OCI-LY7 (cell line): ENCODE data around the gene MACROD2. TPM values are rescaled to one million over a fixed set of nuclear protein-coding genes. Genes with fewer than 3 reads are reported as not detected.

Source experiments
- BruUV-seq: library from RNA; stranded (reverse); fragments of 400-500 nt; replicated peaks from 2 replicates; lab custom pipeline; 2021; lab: Mats Ljungman, UMichigan
- CTCF ChIA-PET: fragments of 300-600 bp; sonication (Branson Sonifier 250); formaldehyde crosslinking; loops from one replicate; lab custom pipeline; 2022; ENCODE audit warnings: antibody characterized with exemption; ENCODE audit not compliant: unreplicated experiment; lab: Charles Lee
- POLR2A ChIA-PET: fragments of 300-600 bp; sonication (Branson Sonifier 250); formaldehyde crosslinking; loops from one replicate; lab custom pipeline; 2022; ENCODE audit warnings: antibody characterized with exemption; lab: Charles Lee
- DNase-seq: peaks from one replicate; pipeline ENCODE4 v3.0.0-alpha.2; 2015; ENCODE audit warnings: low spot score
- H2AFZ ChIP-seq: fragments of 200-600 bp; sonication (generic), shearing (Covaris generic); 2 replicates; pipeline ENCODE4 v1.6.1; 2014; ENCODE audit warnings: mild to moderate bottlenecking, antibody characterized with exemption, low read length, moderate library complexity
- H3K27ac ChIP-seq: fragments of 200-600 bp; sonication (generic); 2 replicates; pipeline ENCODE4 v1.5.1; 2014; ENCODE audit warnings: mixed run types, low read depth, mild to moderate bottlenecking, moderate library complexity, low read length, inconsistent platforms; ENCODE audit not compliant: poor library complexity, severe bottlenecking
- H3K36me3 ChIP-seq: fragments of 200-600 bp; sonication (generic); 2 replicates; pipeline ENCODE4 v1.6.1; 2014; ENCODE audit warnings: mild to moderate bottlenecking, antibody characterized with exemption, low read length, moderate library complexity, mixed read lengths; ENCODE audit not compliant: insufficient read depth
- H3K4me1 ChIP-seq: fragments of 200-600 bp; sonication (generic); 2 replicates; pipeline ENCODE4 v1.5.1; 2014; ENCODE audit warnings: mild to moderate bottlenecking, low read length; ENCODE audit not compliant: insufficient read depth, poor library complexity, severe bottlenecking
- H3K4me2 ChIP-seq: fragments of 200-600 bp; sonication (generic); 2 replicates; pipeline ENCODE4 v1.6.1; 2014; ENCODE audit warnings: mild to moderate bottlenecking, low read length
- H3K4me3 ChIP-seq: fragments of 200-600 bp; sonication (generic); 2 replicates; pipeline ENCODE4 v1.5.1; 2014; ENCODE audit warnings: mild to moderate bottlenecking, low read depth, low read length; ENCODE audit not compliant: poor library complexity, severe bottlenecking
- H3K79me2 ChIP-seq: fragments of 200-600 bp; sonication (generic); 2 replicates; pipeline ENCODE4 v1.6.1; 2016; ENCODE audit warnings: low read depth, mild to moderate bottlenecking, low read length, moderate library complexity, mixed read lengths; ENCODE audit not compliant: insufficient read depth
- H3K9me2 ChIP-seq: fragments of 200-600 bp; sonication (generic); 2 replicates; pipeline ENCODE4 v1.6.1; 2016; ENCODE audit warnings: mild to moderate bottlenecking, low read length, mixed read lengths; ENCODE audit not compliant: insufficient read depth
- H3K9me3 ChIP-seq: fragments of 200-600 bp; sonication (generic); 2 replicates; pipeline ENCODE4 v1.6.1; 2014; ENCODE audit warnings: mild to moderate bottlenecking, mixed run types, low read length, mixed read lengths
- H4K20me1 ChIP-seq: fragments of 200-600 bp; sonication (generic); 2 replicates; pipeline ENCODE4 v1.6.1; 2014; ENCODE audit warnings: mild to moderate bottlenecking, antibody characterized with exemption, low read length, moderate library complexity, mixed read lengths; ENCODE audit not compliant: insufficient read depth
- EZH2phosphoT487 ChIP-seq: fragments of 200-600 bp; sonication (generic); IDR thresholded peaks from 2 replicates; pipeline ENCODE4 v1.6.1; 2018; ENCODE audit warnings: low read depth, borderline replicate concordance, mild to moderate bottlenecking, mixed run types, antibody characterized with exemption, low read length, moderate library complexity, mixed read lengths
- intact Hi-C: fragments of 100-400 bp; cut with micrococcal nuclease; formaldehyde crosslinking; loops from one replicate; pipeline ENCODE4 v1.10.0; 2022; ENCODE audit not compliant: unreplicated experiment
- total RNA-seq, 2 experiments: library from RNA; depleted of rRNA in 1 of 2; stranded (reverse); fragments of >200 nt in 1 of 2; shearing (Covaris generic) in 1 of 2; gene quantifications; 2 replicates each; pipeline ENCODE4 v1.2.3, GENCODE V29; 2014 to 2022
- TF ChIP-seq, protein P1 (sequence below): fragments of 200-600 bp; sonication (generic); conservative IDR thresholded peaks from 2 replicates; pipeline ENCODE4 v1.5.1; 2014; ENCODE audit warnings: mild to moderate bottlenecking, antibody characterized with exemption, low read length, moderate library complexity, mixed read lengths

The MACROD2 gene
- total RNA-seq, 2 experiments from 2014 or later: 0.09 to 4.5 TPM

DNA sequence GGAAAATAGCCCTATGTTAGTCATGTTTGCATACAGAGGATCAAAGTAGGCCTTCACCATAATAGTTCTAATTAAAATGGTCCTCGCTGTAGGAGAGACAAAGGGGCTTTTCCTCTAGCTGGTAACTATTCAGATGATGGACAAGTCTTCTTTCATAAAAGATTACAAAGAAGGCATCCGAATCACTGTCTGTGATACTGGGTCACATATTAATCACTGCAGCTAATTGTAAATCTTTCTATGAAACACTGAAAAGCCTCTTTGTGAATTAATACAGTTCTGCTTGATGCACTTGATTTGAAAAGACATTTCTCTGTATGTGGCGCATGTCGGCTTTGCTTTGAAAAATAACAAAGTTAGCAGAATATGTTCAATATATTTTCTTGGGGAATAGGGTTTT is 2057.1 kb downstream of the MACROD2 start:
- POLR2A ChIA-PET: interaction anchor here (1.5 to 2.3 kb wide), 3 partner anchors 9 to 48 kb away, joined by 3 to 10 read pairs (median 7); no protein-coding TSS in a partner anchor

DNA sequence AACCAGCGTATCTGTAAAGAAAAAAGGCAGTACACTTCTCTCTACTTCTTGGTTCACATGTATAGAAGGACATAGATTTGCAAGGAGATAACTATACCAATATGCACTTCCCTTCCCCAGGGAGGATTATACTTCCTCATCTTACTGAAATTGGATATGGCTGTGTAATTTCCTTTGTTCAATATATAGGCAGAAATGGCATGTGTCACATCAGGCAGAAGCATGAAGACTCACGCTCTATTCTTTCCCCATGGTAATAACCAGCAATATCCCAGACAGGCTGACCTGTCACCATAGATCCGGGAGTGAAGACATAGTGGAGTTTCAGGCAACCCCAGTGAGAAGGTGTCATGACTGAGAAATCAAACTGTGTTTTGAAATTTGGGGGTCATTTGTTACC is 2059.7 kb downstream of the MACROD2 start:
- peak overlapping the region; percentile 21; the same call in 1 of the 2 replicates for H3K4me2 ChIP-seq
- BruUV-seq: no TSS peak
- POLR2A ChIA-PET: interaction anchor here (1.6 kb wide), 1 partner anchor 14 kb away, joined by 10 read pairs; no protein-coding TSS in a partner anchor

More for the DNA sequence above, 2057.1 kb downstream of the MACROD2 start:
- Histone ChIP-seq H3K79me2 (no peaks in the 10 kb centered on the region), H4K20me1 (no peaks in the 10 kb centered on the region), H3K9me2 (no peaks in the 10 kb centered on the region), H3K4me1 (peaks cover 30% of the 10 kb centered on the region), H3K4me3 (no peak overlapping the region), H3K27ac (no peak overlapping the region), H3K4me2 (no peak overlapping the region; the same call in 1 of the 2 replicates), H2AFZ (peak overlapping the region; percentile 47; the same call in 1 of the 2 replicates), H3K36me3 (no peaks in the 10 kb centered on the region), H3K9me3 (no peaks in the 10 kb centered on the region)
- no TSS peak for BruUV-seq
- CTCF ChIA-PET: interaction anchor here (0.5 kb wide), 1 partner anchor 158 kb away, joined by 3 read pairs; no protein-coding TSS in a partner anchor
- no peak for DNase-seq
- no peak for TF ChIP-seq EZH2phosphoT487
- TF ChIP-seq, protein P1, sequence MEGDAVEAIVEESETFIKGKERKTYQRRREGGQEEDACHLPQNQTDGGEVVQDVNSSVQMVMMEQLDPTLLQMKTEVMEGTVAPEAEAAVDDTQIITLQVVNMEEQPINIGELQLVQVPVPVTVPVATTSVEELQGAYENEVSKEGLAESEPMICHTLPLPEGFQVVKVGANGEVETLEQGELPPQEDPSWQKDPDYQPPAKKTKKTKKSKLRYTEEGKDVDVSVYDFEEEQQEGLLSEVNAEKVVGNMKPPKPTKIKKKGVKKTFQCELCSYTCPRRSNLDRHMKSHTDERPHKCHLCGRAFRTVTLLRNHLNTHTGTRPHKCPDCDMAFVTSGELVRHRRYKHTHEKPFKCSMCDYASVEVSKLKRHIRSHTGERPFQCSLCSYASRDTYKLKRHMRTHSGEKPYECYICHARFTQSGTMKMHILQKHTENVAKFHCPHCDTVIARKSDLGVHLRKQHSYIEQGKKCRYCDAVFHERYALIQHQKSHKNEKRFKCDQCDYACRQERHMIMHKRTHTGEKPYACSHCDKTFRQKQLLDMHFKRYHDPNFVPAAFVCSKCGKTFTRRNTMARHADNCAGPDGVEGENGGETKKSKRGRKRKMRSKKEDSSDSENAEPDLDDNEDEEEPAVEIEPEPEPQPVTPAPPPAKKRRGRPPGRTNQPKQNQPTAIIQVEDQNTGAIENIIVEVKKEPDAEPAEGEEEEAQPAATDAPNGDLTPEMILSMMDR: no peak
- intact Hi-C loops: no loop called here

DNA sequence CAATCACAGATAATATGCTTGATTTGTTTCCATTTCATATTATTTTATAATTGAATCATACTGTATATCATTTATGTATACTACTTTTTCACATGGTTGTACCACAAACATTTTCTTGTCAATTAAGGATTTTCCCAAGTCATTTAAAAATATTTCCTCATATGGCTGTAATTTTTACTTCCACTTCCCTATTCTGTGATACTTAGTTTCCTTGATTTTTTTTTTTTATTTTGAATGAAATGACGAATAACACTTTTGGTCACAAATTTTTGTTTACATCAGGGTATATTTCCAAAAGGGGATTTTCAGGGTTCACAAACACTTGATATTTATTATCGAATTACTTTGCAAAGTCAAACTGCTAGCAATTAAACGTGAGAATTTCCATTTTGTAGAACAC is 2062.3 kb downstream of the MACROD2 start:
- ChIA-PET POLR2A (no interaction called here), CTCF (no interaction called here)
- H4K20me1 ChIP-seq: no peaks in the 10 kb centered on the region
- no peaks in the 10 kb centered on the region for H3K9me3 ChIP-seq
- intact Hi-C loops: no loop called here
- no peak overlapping the region for H3K27ac ChIP-seq
- no peak overlapping the region for H3K4me3 ChIP-seq
- H3K79me2 ChIP-seq: no peaks in the 10 kb centered on the region
- H3K4me1 ChIP-seq: peaks cover 19% of the 10 kb centered on the region
- no TSS peak for BruUV-seq
- no peaks in the 10 kb centered on the region for H3K9me2 ChIP-seq
- TF ChIP-seq, protein P1: no peak
- no peak for TF ChIP-seq EZH2phosphoT487
- DNase-seq: no peak
- no peak overlapping the region for H2AFZ ChIP-seq
- no peaks in the 10 kb centered on the region for H3K36me3 ChIP-seq
- no peak overlapping the region for H3K4me2 ChIP-seq

More for the DNA sequence above, 2059.7 kb downstream of the MACROD2 start:
- no peak for DNase-seq
- Histone ChIP-seq H3K27ac (no peak overlapping the region), H2AFZ (peak overlapping the region; percentile 55; the same call in 1 of the 2 replicates), H3K4me3 (no peak overlapping the region), H4K20me1 (no peaks in the 10 kb centered on the region), H3K36me3 (no peaks in the 10 kb centered on the region), H3K4me1 (peaks cover 28% of the 10 kb centered on the region), H3K79me2 (no peaks in the 10 kb centered on the region), H3K9me3 (no peaks in the 10 kb centered on the region), H3K9me2 (no peaks in the 10 kb centered on the region)
- TF ChIP-seq, protein P1: no peak
- no peak for TF ChIP-seq EZH2phosphoT487
- intact Hi-C loops: no loop called here
- CTCF ChIA-PET: no interaction called here
